NOMO-1 treated with dmso at 0.1 percent for 144 hours (cell line): ENCODE measurements around the gene ZNF407.
"Not testable (repeated sequence)": the region's sequence is repeated elsewhere in the genome, so short reads cannot be mapped to it uniquely, and the experiment has no call there.

Experiments
- DNase-seq: peaks from one replicate; lab custom pipeline; 2025; ENCODE audit not compliant: unreplicated experiment; lab: John Stamatoyannopoulos, UW

Gene ZNF407

GRCh38 chr18:75087119-75088020, 489.7 kb downstream of the ZNF407 start:
- no peak for DNase-seq

- DNase-seq: no peak
Observed at GRCh38 chr18:75088021-75088506, 490.4 kb downstream of the ZNF407 start.

DNA sequence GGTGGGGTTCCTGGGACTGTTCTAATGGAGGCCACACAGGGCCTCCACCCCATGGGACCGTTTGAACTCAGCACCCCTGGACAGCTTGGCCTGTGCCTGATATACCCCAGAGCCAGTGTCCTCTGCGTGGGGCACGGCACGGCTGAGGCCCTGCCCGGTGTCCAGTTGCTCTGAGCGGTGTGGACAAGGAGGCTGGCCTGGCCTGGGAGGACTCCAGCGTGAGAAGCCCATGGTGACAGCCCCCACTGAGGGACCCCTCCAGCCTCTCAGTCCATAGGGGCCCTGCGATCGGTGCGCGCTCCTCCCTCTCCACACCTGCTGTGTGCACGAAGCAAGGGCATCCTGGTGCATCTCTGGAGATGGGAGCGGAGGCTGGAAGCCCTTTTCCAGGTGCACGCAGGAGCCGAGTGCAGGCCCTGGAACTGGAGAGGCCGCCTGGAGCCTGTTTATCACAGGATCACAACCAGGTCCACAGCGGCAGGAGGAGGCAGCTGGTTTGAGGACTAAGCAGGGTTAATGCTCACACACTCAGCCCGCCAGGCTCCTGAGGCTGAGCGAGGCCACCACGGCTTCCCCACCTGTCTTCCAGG, 491.0 kb downstream of the ZNF407 start:
- no peak for DNase-seq

DNA sequence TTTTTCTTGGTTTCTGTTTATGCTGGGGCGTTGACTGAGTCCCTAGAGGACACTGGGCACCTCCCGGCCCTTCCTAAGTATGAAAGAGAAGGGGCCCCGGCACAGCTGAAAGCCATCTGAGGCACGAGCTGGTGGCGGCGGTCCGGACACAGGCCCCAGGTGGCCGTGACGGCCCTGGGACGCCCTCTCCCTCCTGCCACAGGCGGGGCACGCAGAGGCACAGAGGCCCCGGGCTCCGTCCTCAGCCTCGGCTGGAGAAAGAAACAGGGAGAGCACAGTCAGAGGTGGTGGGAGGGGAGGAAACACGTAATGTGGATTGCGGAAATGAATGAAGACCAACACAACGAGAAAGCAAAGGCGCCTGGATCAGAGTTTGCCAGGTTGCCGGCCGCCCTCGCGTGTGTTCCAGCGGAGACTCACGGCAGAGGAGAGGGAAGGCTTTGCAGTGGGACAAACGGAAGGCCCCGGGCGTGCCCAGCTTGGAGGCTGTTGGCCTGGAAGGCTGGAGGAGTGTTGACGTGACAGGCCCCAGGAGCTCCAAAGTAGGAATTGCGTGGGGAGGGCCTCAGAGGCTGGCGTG, 492.2 kb downstream of the ZNF407 start:
- no peak for DNase-seq

DNA sequence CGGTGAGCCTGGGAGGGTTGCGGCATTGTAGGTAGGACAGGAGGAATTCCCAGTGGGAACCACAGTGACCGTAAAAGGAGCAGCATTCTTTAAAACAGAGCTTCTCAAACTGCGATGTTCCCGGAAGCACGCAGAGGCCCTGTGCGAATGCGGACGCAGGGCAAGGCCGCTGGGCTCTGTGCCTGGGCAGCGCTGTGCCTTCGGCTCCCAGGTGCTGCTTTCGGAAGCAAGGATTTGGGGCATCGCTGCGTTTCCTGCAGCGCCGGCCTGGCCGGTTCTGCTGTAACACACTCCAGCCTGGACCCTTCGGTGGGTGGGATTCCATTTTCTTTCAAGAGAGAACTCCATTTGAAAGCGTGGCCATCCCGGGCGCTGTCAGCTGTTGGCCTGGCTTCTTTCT, 492.7 kb downstream of the ZNF407 start:
- no peak for DNase-seq

GRCh38 chr18:75097491-75098225, 500.0 kb downstream of the ZNF407 start:
- DNase-seq: no peak

- DNase-seq: no peak
Observed at GRCh38 chr18:75100832-75101630, 503.4 kb downstream of the ZNF407 start.

GRCh38 chr18:75101916-75102315, 504.2 kb downstream of the ZNF407 start:
- no peak for DNase-seq

- DNase-seq: not testable (repeated sequence)
Observed at GRCh38 chr18:75104029-75104428, 506.4 kb downstream of the ZNF407 start.

GRCh38 chr18:75104483-75104882, 506.8 kb downstream of the ZNF407 start:
- no peak for DNase-seq

- DNase-seq: no peak
Observed at GRCh38 chr18:75105551-75106254, 508.0 kb downstream of the ZNF407 start.

DNA sequence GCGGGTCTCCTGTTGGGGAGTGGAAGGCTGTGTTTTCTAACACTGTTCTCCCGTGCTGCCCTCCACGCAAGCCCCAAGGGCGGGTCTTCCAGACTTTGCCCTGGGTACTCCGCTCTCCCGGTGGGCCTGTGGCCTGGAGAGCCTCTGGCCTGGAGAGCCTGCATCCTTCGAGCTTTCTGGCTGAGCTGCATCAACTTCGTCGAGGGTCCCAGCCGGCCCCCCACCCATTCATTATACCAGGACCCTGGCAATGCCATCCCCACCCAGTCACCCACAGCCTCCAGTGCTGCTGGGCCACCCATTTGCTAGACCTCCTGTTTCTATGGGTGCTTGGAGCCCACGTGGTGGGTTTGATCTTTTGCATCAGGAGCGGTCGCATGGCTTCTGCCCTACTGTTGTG, 509.1 kb downstream of the ZNF407 start:
- DNase-seq: no peak

DNA sequence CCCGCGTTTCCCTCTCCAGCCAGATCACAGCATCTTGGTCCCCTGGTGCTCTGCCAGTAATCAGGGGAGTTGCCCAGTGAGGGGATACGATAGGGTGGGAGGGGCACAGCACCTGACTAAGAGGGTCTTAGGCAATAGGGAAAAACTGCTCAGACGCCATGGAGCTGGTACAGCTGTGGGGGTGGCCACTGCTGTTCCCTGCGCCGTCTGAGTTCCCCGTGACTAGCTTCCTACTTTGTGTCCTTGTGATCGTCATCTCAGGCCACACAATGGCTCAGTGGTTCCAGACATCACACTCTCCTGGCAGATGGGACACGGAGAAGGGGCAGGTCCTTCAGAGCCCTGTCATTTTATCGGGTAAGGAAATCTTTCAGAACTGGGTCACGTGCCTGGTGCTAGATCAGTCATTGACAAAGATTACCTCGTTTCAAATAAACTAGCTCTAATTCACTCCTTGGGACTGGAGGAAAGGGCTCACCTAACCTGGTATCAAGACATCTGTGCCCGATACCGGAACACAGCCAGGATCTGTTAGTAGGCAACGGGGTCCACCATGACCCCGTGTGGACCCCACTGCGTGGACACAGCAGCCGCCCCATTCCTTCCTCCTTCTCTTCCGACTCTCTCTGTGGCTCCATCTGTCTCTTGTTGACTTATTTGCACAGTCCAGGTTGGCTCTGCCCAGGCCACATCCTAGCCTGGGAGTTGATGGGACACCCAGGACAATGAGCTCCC, 509.7 kb downstream of the ZNF407 start:
- DNase-seq: no peak

GRCh38 chr18:75107931-75108276, 510.2 kb downstream of the ZNF407 start:
- DNase-seq: no peak

DNA sequence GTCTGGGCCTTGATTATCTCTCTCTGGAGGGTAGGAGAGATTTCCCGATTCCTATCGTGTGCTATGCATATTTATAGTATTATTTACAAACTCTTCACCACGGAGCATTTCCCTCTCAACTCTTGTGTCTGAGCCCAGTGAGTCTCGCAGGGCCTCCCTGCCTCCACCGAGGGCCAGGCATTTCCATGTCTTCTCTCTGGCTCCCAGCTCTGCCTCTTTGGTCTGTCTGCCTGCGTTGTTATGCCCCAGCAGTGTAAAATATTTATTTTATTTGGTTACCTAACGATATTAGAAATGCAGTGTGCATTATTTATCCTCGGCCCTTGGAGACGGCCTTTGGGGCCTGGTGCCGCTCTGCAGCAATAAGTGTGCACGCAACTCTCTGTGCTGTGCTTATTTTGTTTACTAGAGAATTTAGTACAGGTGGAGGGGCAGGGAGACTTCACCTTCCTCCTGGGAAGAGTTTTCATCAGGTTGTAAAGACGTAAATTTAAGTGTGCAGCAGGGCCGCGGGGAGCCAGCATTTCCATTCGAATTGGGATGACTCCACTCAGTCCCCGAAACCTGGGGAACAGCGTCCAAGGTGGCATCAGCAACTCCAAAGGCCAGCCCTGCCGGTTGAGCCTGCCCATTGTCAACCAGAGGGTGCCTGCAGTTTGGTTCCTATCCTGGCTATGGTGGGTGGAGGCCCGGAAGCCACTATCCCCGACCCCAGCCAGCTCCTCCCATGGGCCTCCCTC, 511.1 kb downstream of the ZNF407 start:
- DNase-seq: no peak

- DNase-seq: no peak
Observed at GRCh38 chr18:75109319-75109691, 511.6 kb downstream of the ZNF407 start.

GRCh38 chr18:75109819-75110218, 512.1 kb downstream of the ZNF407 start:
- no peak for DNase-seq

DNA sequence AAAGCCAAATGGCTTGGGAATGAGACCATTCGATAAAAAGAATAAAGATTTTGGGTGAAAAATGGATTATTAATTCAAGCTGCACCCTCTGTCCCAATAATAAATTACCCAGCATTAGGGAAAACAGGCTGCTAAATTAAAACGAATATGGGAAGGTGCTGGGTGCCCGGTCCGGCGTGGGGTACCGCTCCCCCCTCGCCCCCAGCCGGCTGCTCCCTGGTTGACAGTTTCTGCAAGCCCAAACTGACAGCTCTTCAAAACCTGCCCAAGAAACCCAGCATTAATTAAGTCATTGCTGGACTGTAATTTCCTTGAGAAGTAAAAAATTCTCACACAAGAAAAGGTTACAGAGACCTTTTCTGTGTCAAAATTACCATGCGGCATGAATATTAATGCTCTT, 512.6 kb downstream of the ZNF407 start:
- DNase-seq: no peak
